Measurements from ENCODE around the gene CNTNAP2.

Gene CNTNAP2

GRCh38 chr7:146346096-146346495, 229.5 kb downstream of the CNTNAP2 start:
- H3K9ac ChIP-seq (ENCODE audit: insufficient read length): no peak overlapping the region
- no peak overlapping the region for H3K27ac ChIP-seq
- TF ChIP-seq EZH2 (IDR thresholded peaks at IDR 0.05) (no peak), FOXP2 (optimal IDR thresholded peaks at IDR 0.05; ENCODE audit: control extremely low read depth, extremely low read length, insufficient read depth) (no peak), POLR2AphosphoS5 (IDR thresholded peaks at IDR 0.05; ENCODE audit: borderline replicate concordance, low read depth, low read length) (no peak)
- H3K36me3 ChIP-seq (ENCODE audit: insufficient read depth, low read length): no peaks in the 10 kb centered on the region
- H3K9me3 ChIP-seq (ENCODE audit: low read depth, low read length): no peaks in the 10 kb centered on the region
- no peak for DNase-seq (ENCODE audit: low read depth, low spot score)
- no peak overlapping the region for H3K4me3 ChIP-seq

- no peak overlapping the region for H3K27ac ChIP-seq
- H3K9me3 ChIP-seq (ENCODE audit: low read depth, low read length): no peaks in the 10 kb centered on the region
- TF ChIP-seq FOXP2 (optimal IDR thresholded peaks at IDR 0.05; ENCODE audit: control extremely low read depth, extremely low read length, insufficient read depth) (no peak), POLR2AphosphoS5 (IDR thresholded peaks at IDR 0.05; ENCODE audit: borderline replicate concordance, low read depth, low read length) (no peak), EZH2 (IDR thresholded peaks at IDR 0.05) (no peak)
- DNase-seq (ENCODE audit: low read depth, low spot score): no peak
- no peak overlapping the region for H3K9ac ChIP-seq (ENCODE audit: insufficient read length)
- H3K4me3 ChIP-seq: no peak overlapping the region
- no peaks in the 10 kb centered on the region for H3K36me3 ChIP-seq (ENCODE audit: insufficient read depth, low read length)
Observed at GRCh38 chr7:146355216-146355615, 238.6 kb downstream of the CNTNAP2 start.

- TF ChIP-seq POLR2AphosphoS5 (IDR thresholded peaks at IDR 0.05; ENCODE audit: borderline replicate concordance, low read depth, low read length) (no peak), EZH2 (IDR thresholded peaks at IDR 0.05) (no peak), FOXP2 (optimal IDR thresholded peaks at IDR 0.05; ENCODE audit: control extremely low read depth, extremely low read length, insufficient read depth) (no peak)
- DNase-seq (ENCODE audit: low read depth, low spot score): no peak
- H3K9ac ChIP-seq (ENCODE audit: insufficient read length): no peak overlapping the region
- H3K9me3 ChIP-seq (ENCODE audit: low read depth, low read length): no peaks in the 10 kb centered on the region
- no peaks in the 10 kb centered on the region for H3K36me3 ChIP-seq (ENCODE audit: insufficient read depth, low read length)
- no peak overlapping the region for H3K27ac ChIP-seq
- no peak overlapping the region for H3K4me3 ChIP-seq
Observed at GRCh38 chr7:146359176-146359575, 242.6 kb downstream of the CNTNAP2 start.

- H3K27ac ChIP-seq: no peak overlapping the region
- TF ChIP-seq POLR2AphosphoS5 (IDR thresholded peaks at IDR 0.05; ENCODE audit: borderline replicate concordance, low read depth, low read length): no peak
- no peak for TF ChIP-seq FOXP2 (optimal IDR thresholded peaks at IDR 0.05; ENCODE audit: control extremely low read depth, extremely low read length, insufficient read depth)
- no peak for TF ChIP-seq EZH2 (IDR thresholded peaks at IDR 0.05)
- H3K9ac ChIP-seq (ENCODE audit: insufficient read length): no peak overlapping the region
- H3K36me3 ChIP-seq (ENCODE audit: insufficient read depth, low read length): no peaks in the 10 kb centered on the region
- no peak overlapping the region for H3K4me3 ChIP-seq
- H3K9me3 ChIP-seq (ENCODE audit: low read depth, low read length): no peaks in the 10 kb centered on the region
- no peak for DNase-seq (ENCODE audit: low read depth, low spot score)
Observed at GRCh38 chr7:146366938-146367337, 250.3 kb downstream of the CNTNAP2 start.

- Histone ChIP-seq H3K4me3 (no peak overlapping the region), H3K9ac (ENCODE audit: insufficient read length) (no peak overlapping the region)
Observed at GRCh38 chr7:146370171-146370570, 253.6 kb downstream of the CNTNAP2 start.

GRCh38 chr7:146375170-146375569, 258.6 kb downstream of the CNTNAP2 start:
- no peak overlapping the region; the same call in 1 of the 2 replicates for H3K27ac ChIP-seq
- TF ChIP-seq POLR2AphosphoS5 (IDR thresholded peaks at IDR 0.05; ENCODE audit: borderline replicate concordance, low read depth, low read length) (no peak), FOXP2 (optimal IDR thresholded peaks at IDR 0.05; ENCODE audit: control extremely low read depth, extremely low read length, insufficient read depth) (no peak), EZH2 (IDR thresholded peaks at IDR 0.05) (no peak)
- no peak for DNase-seq (ENCODE audit: low read depth, low spot score)
- no peak overlapping the region for H3K9ac ChIP-seq (ENCODE audit: insufficient read length)
- no peaks in the 10 kb centered on the region for H3K9me3 ChIP-seq (ENCODE audit: low read depth, low read length)
- no peaks in the 10 kb centered on the region for H3K36me3 ChIP-seq (ENCODE audit: insufficient read depth, low read length)
- H3K4me3 ChIP-seq: no peak overlapping the region

More at GRCh38 chr7:146370171-146370570, 253.6 kb downstream of the CNTNAP2 start:
- Histone ChIP-seq H3K9me3 (ENCODE audit: low read depth, low read length) (no peaks in the 10 kb centered on the region), H3K36me3 (ENCODE audit: insufficient read depth, low read length) (no peaks in the 10 kb centered on the region), H3K27ac (no peak overlapping the region)
- DNase-seq (ENCODE audit: low read depth, low spot score): no peak
- no peak for TF ChIP-seq EZH2 (IDR thresholded peaks at IDR 0.05)
- TF ChIP-seq POLR2AphosphoS5 (IDR thresholded peaks at IDR 0.05; ENCODE audit: borderline replicate concordance, low read depth, low read length): no peak
- TF ChIP-seq FOXP2 (optimal IDR thresholded peaks at IDR 0.05; ENCODE audit: control extremely low read depth, extremely low read length, insufficient read depth): no peak

- no peak for TF ChIP-seq FOXP2 (optimal IDR thresholded peaks at IDR 0.05; ENCODE audit: control extremely low read depth, extremely low read length, insufficient read depth)
- H3K9ac ChIP-seq (ENCODE audit: insufficient read length): no peak overlapping the region
- H3K27ac ChIP-seq: no peak overlapping the region
Observed at GRCh38 chr7:146378196-146378595, 261.6 kb downstream of the CNTNAP2 start.

GRCh38 chr7:146387140-146387539, 270.5 kb downstream of the CNTNAP2 start:
- no peaks in the 10 kb centered on the region for H3K9me3 ChIP-seq (ENCODE audit: low read depth, low read length)
- no peak overlapping the region for H3K9ac ChIP-seq (ENCODE audit: insufficient read length)
- no peaks in the 10 kb centered on the region for H3K36me3 ChIP-seq (ENCODE audit: insufficient read depth, low read length)
- H3K4me3 ChIP-seq: no peak overlapping the region
- no peak for DNase-seq (ENCODE audit: low read depth, low spot score)
- TF ChIP-seq POLR2AphosphoS5 (IDR thresholded peaks at IDR 0.05; ENCODE audit: borderline replicate concordance, low read depth, low read length): no peak
- TF ChIP-seq EZH2 (IDR thresholded peaks at IDR 0.05): no peak
- no peak for TF ChIP-seq FOXP2 (optimal IDR thresholded peaks at IDR 0.05; ENCODE audit: control extremely low read depth, extremely low read length, insufficient read depth)
- H3K27ac ChIP-seq: no peak overlapping the region

More at GRCh38 chr7:146378196-146378595, 261.6 kb downstream of the CNTNAP2 start:
- H3K36me3 ChIP-seq (ENCODE audit: insufficient read depth, low read length): no peaks in the 10 kb centered on the region
- no peak overlapping the region for H3K4me3 ChIP-seq
- DNase-seq (ENCODE audit: low read depth, low spot score): no peak
- no peaks in the 10 kb centered on the region for H3K9me3 ChIP-seq (ENCODE audit: low read depth, low read length)

GRCh38 chr7:146388928-146389327, 272.3 kb downstream of the CNTNAP2 start:
- H3K4me3 ChIP-seq: no peak overlapping the region
- DNase-seq (ENCODE audit: low read depth, low spot score): no peak
- H3K27ac ChIP-seq: no peak overlapping the region
- H3K9me3 ChIP-seq (ENCODE audit: low read depth, low read length): no peaks in the 10 kb centered on the region
- H3K36me3 ChIP-seq (ENCODE audit: insufficient read depth, low read length): no peaks in the 10 kb centered on the region
- H3K9ac ChIP-seq (ENCODE audit: insufficient read length): no peak overlapping the region
- TF ChIP-seq EZH2 (IDR thresholded peaks at IDR 0.05): no peak
- TF ChIP-seq POLR2AphosphoS5 (IDR thresholded peaks at IDR 0.05; ENCODE audit: borderline replicate concordance, low read depth, low read length): no peak
- no peak for TF ChIP-seq FOXP2 (optimal IDR thresholded peaks at IDR 0.05; ENCODE audit: control extremely low read depth, extremely low read length, insufficient read depth)
